ENCODE results near the gene ZNF260. TPM values are rescaled to one million over a fixed set of nuclear protein-coding genes. Genes with fewer than 3 reads are reported as not detected.
A peak's percentile ranks its signal among the peaks of the same experiment; 100 is the strongest.

Gene ZNF260
- total and polyA plus RNA-seq, 2 of the 13 experiments (the other 11 are each of a cell fraction or from before 2014, with no cell fraction given): 2.8 to 10.5 TPM

- no peak; the same call in 1 of the 2 replicates for TF ChIP-seq ZNF142 (CRISPR knock-in tag; IDR thresholded peaks at IDR 0.05)
- TF ChIP-seq FOXC1 (CRISPR knock-in tag; IDR thresholded peaks at IDR 0.05; ENCODE audit: borderline replicate concordance): peak; percentile 98
- TF ChIP-seq GPN1 (CRISPR knock-in tag; IDR thresholded peaks at IDR 0.05; ENCODE audit: borderline replicate concordance): no peak; the same call in 1 of the 2 replicates
- TF ChIP-seq AGO1 (IDR thresholded peaks at IDR 0.05; ENCODE audit: low read depth, low read length, poor library complexity, severe bottlenecking): peak; percentile 35
- TF ChIP-seq ZMAT5 (CRISPR knock-in tag; IDR thresholded peaks at IDR 0.05; ENCODE audit: borderline replicate concordance, low read depth): 0 out of 2 replicates have a peak, but pooled peaks have one; percentile 66
- no peak for TF ChIP-seq TCF12 (IDR thresholded peaks at IDR 0.05)
- no peak for TF ChIP-seq TCF12 (CRISPR knock-in tag; IDR thresholded peaks at IDR 0.05)
- no peak for TF ChIP-seq ATM (IDR thresholded peaks at IDR 0.05; ENCODE audit: borderline replicate concordance)
- no peak for TF ChIP-seq ZNF510 (CRISPR knock-in tag; IDR thresholded peaks at IDR 0.05; ENCODE audit: low read depth)
- TF ChIP-seq NCOA1 (CRISPR knock-in tag; IDR thresholded peaks at IDR 0.05): peak; percentile 90
- peak; percentile 70 for TF ChIP-seq ZBTB7B (CRISPR knock-in tag; IDR thresholded peaks at IDR 0.05)
- TF ChIP-seq ZFP36L1 (CRISPR knock-in tag; IDR thresholded peaks at IDR 0.05): no peak
- TF ChIP-seq ZFP1 (CRISPR knock-in tag; IDR thresholded peaks at IDR 0.05): 0 out of 2 replicates have a peak, but pooled peaks have one; percentile 14
- TF ChIP-seq FOXA3 (CRISPR knock-in tag; IDR thresholded peaks at IDR 0.05): peak; percentile 10; the same call in 1 of the 2 replicates
- no peak for TF ChIP-seq USF2 (IDR thresholded peaks at IDR 0.05; ENCODE audit: low read depth, low read length)
- TF ChIP-seq USF2 (CRISPR knock-in tag; IDR thresholded peaks at IDR 0.05; ENCODE audit: borderline replicate concordance): peak; percentile 39
- no peak; the same call in none of the 2 replicates for TF ChIP-seq ARHGAP35 (CRISPR knock-in tag; IDR thresholded peaks at IDR 0.05; ENCODE audit: borderline replicate concordance)
- TF ChIP-seq SNAI1 (CRISPR knock-in tag; IDR thresholded peaks at IDR 0.05; ENCODE audit: borderline replicate concordance): no peak
- no peak for TF ChIP-seq SIN3B (IDR thresholded peaks at IDR 0.05; ENCODE audit: low read length)
- no peak for TF ChIP-seq TCF7 (IDR thresholded peaks at IDR 0.05; ENCODE audit: low read depth)
- TF ChIP-seq TBP (CRISPR knock-in tag; IDR thresholded peaks at IDR 0.05): no peak
Measured at GRCh38 chr19:36489118-36489919, 38.8 kb downstream of the ZNF260 start, which contains the start of gene ZNF566 (continued).

Data from HepG2 (cell line).